ENCODE results near the gene CSTPP1.

Gene CSTPP1

GRCh38 chr11:47172740-47173336, 236.3 kb downstream of the CSTPP1 start:
- TF ChIP-seq FOXP2 (optimal IDR thresholded peaks at IDR 0.05; ENCODE audit: borderline replicate concordance, extremely low read depth, extremely low read length, insufficient read depth), result no peak
- no peak for TF ChIP-seq REST (IDR thresholded peaks at IDR 0.05; ENCODE audit: insufficient read depth in 1 of 2, low read depth in 2 of 2, low read length in 2 of 2)
- TF ChIP-seq TAF1 (IDR thresholded peaks at IDR 0.05; ENCODE audit: borderline replicate concordance, insufficient read depth, low read length), result no peak
- no peak for TF ChIP-seq POLR2AphosphoS5 (IDR thresholded peaks at IDR 0.05; ENCODE audit: low read depth, low read length)
- no peak for TF ChIP-seq SIN3A (IDR thresholded peaks at IDR 0.05; ENCODE audit: borderline replicate concordance, insufficient read depth, low read length)

GRCh38 chr11:47175746-47176327, 239.3 kb downstream of the CSTPP1 start:
- no peak for TF ChIP-seq POLR2AphosphoS5 (IDR thresholded peaks at IDR 0.05; ENCODE audit: low read depth, low read length)
- TF ChIP-seq SIN3A (IDR thresholded peaks at IDR 0.05; ENCODE audit: borderline replicate concordance, insufficient read depth, low read length), result no peak
- no peak for TF ChIP-seq REST (IDR thresholded peaks at IDR 0.05; ENCODE audit: insufficient read depth in 1 of 2, low read depth in 2 of 2, low read length in 2 of 2)
- TF ChIP-seq FOXP2 (optimal IDR thresholded peaks at IDR 0.05; ENCODE audit: borderline replicate concordance, extremely low read depth, extremely low read length, insufficient read depth), result no peak
- TF ChIP-seq TAF1 (IDR thresholded peaks at IDR 0.05; ENCODE audit: borderline replicate concordance, insufficient read depth, low read length), result no peak

- TF ChIP-seq POLR2AphosphoS5 (IDR thresholded peaks at IDR 0.05; ENCODE audit: low read depth, low read length) (peak; percentile 86), REST (IDR thresholded peaks at IDR 0.05; ENCODE audit: insufficient read depth in 1 of 2, low read depth in 2 of 2, low read length in 2 of 2) (no peak), FOXP2 (optimal IDR thresholded peaks at IDR 0.05; ENCODE audit: borderline replicate concordance, extremely low read depth, extremely low read length, insufficient read depth) (peak; percentile 77), SIN3A (IDR thresholded peaks at IDR 0.05; ENCODE audit: borderline replicate concordance, insufficient read depth, low read length) (no peak), TAF1 (IDR thresholded peaks at IDR 0.05; ENCODE audit: borderline replicate concordance, insufficient read depth, low read length) (peak; percentile 97)
Measured at GRCh38 chr11:47176328-47177228, 240.0 kb downstream of the CSTPP1 start, which contains the start of gene ARFGAP2. Gene ARFGAP2 (minus strand): TSS chr11:47176879. CDS start chr11:47176853, 26 bp downstream.

- TF ChIP-seq FOXP2 (optimal IDR thresholded peaks at IDR 0.05; ENCODE audit: borderline replicate concordance, extremely low read depth, extremely low read length, insufficient read depth) (no peak), REST (IDR thresholded peaks at IDR 0.05; ENCODE audit: insufficient read depth in 1 of 2, low read depth in 2 of 2, low read length in 2 of 2) (no peak), SIN3A (IDR thresholded peaks at IDR 0.05; ENCODE audit: borderline replicate concordance, insufficient read depth, low read length) (peak; percentile 49; the same call in 1 of the 2 replicates), TAF1 (IDR thresholded peaks at IDR 0.05; ENCODE audit: borderline replicate concordance, insufficient read depth, low read length) (no peak), POLR2AphosphoS5 (IDR thresholded peaks at IDR 0.05; ENCODE audit: low read depth, low read length) (no peak)
Measured at GRCh38 chr11:47177229-47177845, 240.8 kb downstream of the CSTPP1 start.

Measured in PFSK-1 (cell line).